C1 segment of cervical spinal cord (tissue), 14 donors: ENCODE data around the gene OOSP1.
"Not testable (repeated sequence)": the region's sequence is repeated elsewhere in the genome, so short reads cannot be mapped to it uniquely, and the experiment has no call there.

Experiments
- DNase-seq, 14 donors: peaks; one replicate each; lab custom pipeline; 2025; lab: John Stamatoyannopoulos, UW

Gene OOSP1

GRCh38 chr11:59938132-59938531 lies at the start of gene OOSP1:
Gene OOSP1, plus strand, starts transcription at chr11:59938432. Its CDS starts 23 bp downstream, at chr11:59938455.
- no peak for DNase-seq

GRCh38 chr11:59891781-59892181 lies 46.5 kb upstream of the OOSP1 start:
- no peak for DNase-seq

- no peak for DNase-seq
Observed at GRCh38 chr11:59894616-59895015, 43.6 kb upstream of the OOSP1 start.

GRCh38 chr11:59898046-59898445 lies 40.2 kb upstream of the OOSP1 start:
- DNase-seq: no peak

- DNase-seq: no peak
Observed at GRCh38 chr11:59898650-59899049, 39.6 kb upstream of the OOSP1 start.

GRCh38 chr11:59899532-59899931 lies 38.7 kb upstream of the OOSP1 start:
- DNase-seq: no peak

- no peak for DNase-seq
Observed at GRCh38 chr11:59900366-59901126, 37.7 kb upstream of the OOSP1 start.

- no peak for DNase-seq
Observed at GRCh38 chr11:59901306-59901705, 36.9 kb upstream of the OOSP1 start.

- DNase-seq: not testable (repeated sequence)
Observed at GRCh38 chr11:59903569-59903968, 34.7 kb upstream of the OOSP1 start.

GRCh38 chr11:59918480-59918879 lies 19.8 kb upstream of the OOSP1 start:
- no peak for DNase-seq

- no peak for DNase-seq
Observed at GRCh38 chr11:59918987-59919589, 19.1 kb upstream of the OOSP1 start.

GRCh38 chr11:59923813-59924212 lies 14.4 kb upstream of the OOSP1 start:
- no peak for DNase-seq

GRCh38 chr11:59931688-59932087 lies 6.5 kb upstream of the OOSP1 start:
- no peak for DNase-seq

GRCh38 chr11:59938718-59939117 lies 486 bp downstream of the OOSP1 start:
- DNase-seq: no peak

GRCh38 chr11:59939482-59939881 lies 1.2 kb downstream of the OOSP1 start:
- DNase-seq: no peak

GRCh38 chr11:59941091-59941490 lies 2.9 kb downstream of the OOSP1 start:
- DNase-seq: no peak

- DNase-seq: no peak
Observed at GRCh38 chr11:59943997-59944714, 5.9 kb downstream of the OOSP1 start.

- peak in 1 of 14 donors; percentile 7 for DNase-seq
Observed at GRCh38 chr11:59944720-59945119, 6.5 kb downstream of the OOSP1 start.

GRCh38 chr11:59953463-59954218 lies 15.4 kb downstream of the OOSP1 start:
- DNase-seq: no peak

GRCh38 chr11:59954219-59954847 lies 16.1 kb downstream of the OOSP1 start:
- DNase-seq: no peak

GRCh38 chr11:59957094-59957493 lies 18.9 kb downstream of the OOSP1 start:
- no peak for DNase-seq
